Measurements from ENCODE around the gene RHBDD1.

DNA sequence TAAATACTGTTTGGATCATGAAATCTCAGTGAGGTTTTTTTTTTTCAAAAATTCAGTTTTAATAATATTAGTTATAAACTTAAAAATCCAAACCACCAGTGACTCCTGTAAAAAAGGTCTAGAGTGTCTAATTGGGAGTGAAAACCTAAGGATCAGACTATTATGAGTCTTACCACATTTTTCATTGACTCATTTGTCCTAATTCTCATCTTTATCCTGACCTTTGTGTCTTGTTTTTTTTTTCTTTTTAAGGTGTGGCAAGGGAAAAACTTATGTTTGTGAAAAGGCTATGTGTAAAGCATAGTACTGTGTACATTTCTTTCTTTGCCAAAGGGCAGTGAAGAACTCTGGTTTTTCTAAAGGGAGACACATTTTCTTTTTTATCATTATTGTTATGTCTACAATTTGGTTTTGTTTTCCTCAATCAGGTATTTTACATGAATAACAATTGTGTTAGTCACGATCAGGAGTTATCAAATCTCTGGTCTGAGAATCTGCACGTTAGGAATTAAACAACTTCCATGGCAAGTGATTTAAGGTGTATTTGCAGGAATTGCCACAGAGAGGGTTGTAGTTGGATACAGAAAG is 52.6 kb downstream of the RHBDD1 start:
- TF ChIP-seq POLR2A (IDR thresholded peaks at IDR 0.05; ENCODE audit: low read length) (no peak), GATA1 (IDR thresholded peaks at IDR 0.05; ENCODE audit: low read depth, low read length) (no peak)

Data from erythroblast (primary cell).